ENCODE data around the gene LYPD8. TPM values are rescaled to one million over a fixed set of nuclear protein-coding genes. Genes with fewer than 3 reads are reported as not detected.
"Not testable (repeated sequence)": the region's sequence is repeated elsewhere in the genome, so short reads cannot be mapped to it uniquely, and the experiment has no call there.

Gene LYPD8
- total RNA-seq (2021; ENCODE audit: unreplicated experiment) (not detected), Bru-seq, nascent RNA (not detected), BruChase-seq, experiment 1, labeled RNA remaining after a 2-hour chase (percentile 11 among the genes with signal in this experiment), BruChase-seq, experiment 2, labeled RNA remaining after a 6-hour chase (not detected)
- not detected for polyA plus RNA-seq (2012; ENCODE audit: insufficient read length)
- long read RNA-seq, result 0 reads

- Histone ChIP-seq H3K27me3 (ENCODE audit: control insufficient read depth, insufficient read depth, low read length) (no peaks in the 10 kb centered on the region), H3K4me1 (ENCODE audit: control insufficient read depth, insufficient read depth, low read length) (no peaks in the 10 kb centered on the region), H3K36me3 (ENCODE audit: control insufficient read depth, insufficient read depth, low read length) (no peaks in the 10 kb centered on the region), H3K9me3 (ENCODE audit: control insufficient read depth, insufficient read depth, low read depth, low read length) (no peaks in the 10 kb centered on the region), H3K27ac (ENCODE audit: low read length) (no peak within 1 kb of the TSS), H3K4me3 (ENCODE audit: low read depth in 2 of 2, low read length in 2 of 2) (no peak within 1 kb of the TSS)
- DNase-seq (ENCODE audit: low read depth, low spot score) (no peak), ATAC-seq (no peak)
- no TSS peak for BruUV-seq (replicated peaks)
- POLR2A ChIA-PET, result no interaction called here
- intact Hi-C loops (cut with micrococcal nuclease; ENCODE audit: unreplicated experiment) (no loop called here), in situ Hi-C loops (cut with HindIII; ENCODE audit: low pct_unique_long_range_greater_than_20kb, low sequenced_read_pairs) (no loop called here)
- TF ChIP-seq POLR2AphosphoS5 (IDR thresholded peaks at IDR 0.05; ENCODE audit: low read depth, low read length) (no peak), CTCF (IDR thresholded peaks at IDR 0.05) (no peak), REST (IDR thresholded peaks at IDR 0.05; ENCODE audit: insufficient read depth in 1 of 2, low read depth in 2 of 2, low read length in 1 of 2) (no peak), TCF7L2 (IDR thresholded peaks at IDR 0.05; ENCODE audit: low read depth, low read length) (no peak), SIN3A (IDR thresholded peaks at IDR 0.05; ENCODE audit: borderline replicate concordance, insufficient read depth, low read depth, low read length) (no peak)
- CTCF ChIA-PET, result no interaction called here
Observed at GRCh38 chr1:248755517-248755916, at the start of gene LYPD8. Gene LYPD8 (minus strand): TSS chr1:248755759. CDS start chr1:248751081, 4,678 bp downstream.

- in situ Hi-C loops (cut with HindIII; ENCODE audit: low pct_unique_long_range_greater_than_20kb, low sequenced_read_pairs), result no loop called here
- Histone ChIP-seq H3K4me1 (ENCODE audit: control insufficient read depth, insufficient read depth, low read length) (no peaks in the 10 kb centered on the region), H3K27me3 (ENCODE audit: control insufficient read depth, insufficient read depth, low read length) (peaks cover under 1% of the 10 kb centered on the region; the same call in 1 of the 2 replicates), H3K9me3 (ENCODE audit: control insufficient read depth, insufficient read depth, low read depth, low read length) (no peaks in the 10 kb centered on the region), H3K36me3 (ENCODE audit: control insufficient read depth, insufficient read depth, low read length) (no peaks in the 10 kb centered on the region), H3K27ac (ENCODE audit: low read length) (no peak overlapping the region), H3K4me3 (ENCODE audit: low read depth in 2 of 2, low read length in 2 of 2) (no peak overlapping the region)
- ChIA-PET CTCF (no interaction called here), POLR2A (no interaction called here)
- no TSS peak for BruUV-seq (replicated peaks)
- DNase-seq (ENCODE audit: low read depth, low spot score) (no peak), ATAC-seq (no peak)
- intact Hi-C loops (cut with micrococcal nuclease; ENCODE audit: unreplicated experiment), result no loop called here
- TF ChIP-seq TCF7L2 (IDR thresholded peaks at IDR 0.05; ENCODE audit: low read depth, low read length), result no peak
- TF ChIP-seq POLR2AphosphoS5 (IDR thresholded peaks at IDR 0.05; ENCODE audit: low read depth, low read length), result no peak
- no peak for TF ChIP-seq CTCF (IDR thresholded peaks at IDR 0.05)
- TF ChIP-seq SIN3A (IDR thresholded peaks at IDR 0.05; ENCODE audit: borderline replicate concordance, insufficient read depth, low read depth, low read length), result no peak
- TF ChIP-seq REST (IDR thresholded peaks at IDR 0.05; ENCODE audit: insufficient read depth in 1 of 2, low read depth in 2 of 2, low read length in 1 of 2), result no peak
Observed at GRCh38 chr1:248804771-248805681, 49.5 kb upstream of the LYPD8 start.

GRCh38 chr1:248803501-248803900, 47.9 kb upstream of the LYPD8 start:
- H3K4me1 ChIP-seq (ENCODE audit: control insufficient read depth, insufficient read depth, low read length); H3K27me3 ChIP-seq (ENCODE audit: control insufficient read depth, insufficient read depth, low read length); H3K27ac ChIP-seq (ENCODE audit: low read length); CTCF ChIA-PET; H3K9me3 ChIP-seq (ENCODE audit: control insufficient read depth, insufficient read depth, low read depth, low read length); H3K36me3 ChIP-seq (ENCODE audit: control insufficient read depth, insufficient read depth, low read length); BruUV-seq (replicated peaks); ATAC-seq; DNase-seq (ENCODE audit: low read depth, low spot score); intact Hi-C loops (cut with micrococcal nuclease; ENCODE audit: unreplicated experiment); in situ Hi-C loops (cut with HindIII; ENCODE audit: low pct_unique_long_range_greater_than_20kb, low sequenced_read_pairs); H3K4me3 ChIP-seq (ENCODE audit: low read depth in 2 of 2, low read length in 2 of 2); POLR2A ChIA-PET: not testable (repeated sequence)

Data from Panc1 (cell line).